Mucosa of rectum (tissue), 2 donors: Measurements from ENCODE around the gene CDC7.

ENCODE experiments used
- H3K27ac ChIP-seq, 2 donors: one replicate each; pipeline ENCODE4 v1.7.0; 2013; ENCODE audit warnings: inconsistent platforms in 2 of 2, low read depth in 2 of 2, low read length in 2 of 2
- H3K27me3 ChIP-seq, 2 donors: one replicate each; pipeline ENCODE4 v1.7.0; 2013; ENCODE audit warnings: low read length in 2 of 2; ENCODE audit not compliant: control insufficient read depth in 2 of 2, insufficient read depth in 2 of 2
- H3K36me3 ChIP-seq, 2 donors: one replicate each; pipeline ENCODE4 v1.7.0; 2013; ENCODE audit warnings: low read length in 2 of 2; ENCODE audit not compliant: control insufficient read depth in 2 of 2, insufficient read depth in 2 of 2
- H3K4me1 ChIP-seq, 2 donors: one replicate each; pipeline ENCODE4 v1.7.0; 2013; ENCODE audit warnings: low read length in 2 of 2, mild to moderate bottlenecking in 1 of 2; ENCODE audit not compliant: control insufficient read depth in 2 of 2, insufficient read depth in 2 of 2
- H3K4me3 ChIP-seq, 2 donors: one replicate each; pipeline ENCODE4 v1.7.0; 2013; ENCODE audit warnings: low read length in 2 of 2
- H3K9ac ChIP-seq, 2 donors: one replicate each; pipeline ENCODE4 v1.7.0; 2013; ENCODE audit warnings: low read length in 2 of 2, low read depth in 1 of 2, mild to moderate bottlenecking in 1 of 2
- H3K9me3 ChIP-seq, 2 donors: one replicate each; pipeline ENCODE4 v1.7.0; 2013; ENCODE audit warnings: low read length in 2 of 2; ENCODE audit not compliant: control insufficient read depth in 2 of 2
- donor health status: healthy.
- donor health status: Normal muscosa, but diverticular disease.

The CDC7 gene

GRCh38 chr1:91570120-91570448, 69.4 kb downstream of the CDC7 start:
- Histone ChIP-seq H3K27me3 (no peaks in the 10 kb centered on the region), H3K9me3 (no peaks in the 10 kb centered on the region), H3K4me3 (no peak overlapping the region), H3K36me3 (no peaks in the 10 kb centered on the region), H3K4me1 (peaks cover 3 to 11% of the 10 kb centered on the region in 2 donors), H3K9ac (no peak overlapping the region), H3K27ac (peak overlapping the region in 1 of 2 donors; percentile 57)

GRCh38 chr1:91572044-91572443, 71.4 kb downstream of the CDC7 start:
- Histone ChIP-seq H3K4me1 (peaks cover 0 to 13% of the 10 kb centered on the region in 2 donors), H3K36me3 (no peaks in the 10 kb centered on the region), H3K27me3 (no peaks in the 10 kb centered on the region), H3K9ac (no peak overlapping the region), H3K4me3 (no peak overlapping the region), H3K27ac (no peak overlapping the region), H3K9me3 (no peaks in the 10 kb centered on the region)
